ENCODE measurements around the gene ZFPM1.

DNA sequence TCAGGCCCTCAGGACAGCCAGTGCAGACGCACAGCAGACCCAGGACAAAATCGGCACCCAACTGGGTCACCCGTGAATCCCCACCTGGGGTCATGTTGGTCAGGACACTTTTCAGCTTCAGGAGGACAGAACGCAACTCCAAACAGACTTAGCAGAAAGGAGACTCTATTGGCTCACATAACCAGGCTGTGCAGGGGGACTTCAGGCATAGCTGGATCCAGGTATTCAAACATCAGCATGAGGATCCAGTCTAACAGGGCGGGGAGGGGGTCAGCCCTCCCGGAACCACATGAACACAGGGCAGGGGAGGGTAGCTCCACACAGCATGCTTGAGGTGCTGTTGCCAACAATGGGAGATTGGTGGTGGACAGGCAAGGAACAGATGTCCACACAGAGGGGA lies 48.3 kb upstream of the ZFPM1 start:
- TF ChIP-seq EP300 (IDR thresholded peaks at IDR 0.05) = no peak
- TF ChIP-seq POLR2A (IDR thresholded peaks at IDR 0.05) = no peak
- TF ChIP-seq, protein P1, sequence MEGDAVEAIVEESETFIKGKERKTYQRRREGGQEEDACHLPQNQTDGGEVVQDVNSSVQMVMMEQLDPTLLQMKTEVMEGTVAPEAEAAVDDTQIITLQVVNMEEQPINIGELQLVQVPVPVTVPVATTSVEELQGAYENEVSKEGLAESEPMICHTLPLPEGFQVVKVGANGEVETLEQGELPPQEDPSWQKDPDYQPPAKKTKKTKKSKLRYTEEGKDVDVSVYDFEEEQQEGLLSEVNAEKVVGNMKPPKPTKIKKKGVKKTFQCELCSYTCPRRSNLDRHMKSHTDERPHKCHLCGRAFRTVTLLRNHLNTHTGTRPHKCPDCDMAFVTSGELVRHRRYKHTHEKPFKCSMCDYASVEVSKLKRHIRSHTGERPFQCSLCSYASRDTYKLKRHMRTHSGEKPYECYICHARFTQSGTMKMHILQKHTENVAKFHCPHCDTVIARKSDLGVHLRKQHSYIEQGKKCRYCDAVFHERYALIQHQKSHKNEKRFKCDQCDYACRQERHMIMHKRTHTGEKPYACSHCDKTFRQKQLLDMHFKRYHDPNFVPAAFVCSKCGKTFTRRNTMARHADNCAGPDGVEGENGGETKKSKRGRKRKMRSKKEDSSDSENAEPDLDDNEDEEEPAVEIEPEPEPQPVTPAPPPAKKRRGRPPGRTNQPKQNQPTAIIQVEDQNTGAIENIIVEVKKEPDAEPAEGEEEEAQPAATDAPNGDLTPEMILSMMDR (IDR thresholded peaks at IDR 0.05) = no peak
- TF ChIP-seq POLR2AphosphoS5 (IDR thresholded peaks at IDR 0.05) = no peak

Data from suprapubic skin (tissue), 4 donors.